ENCODE measurements around the gene CLDN4. TPM values are rescaled to one million over a fixed set of nuclear protein-coding genes. Genes with fewer than 3 reads are reported as not detected.
A peak's percentile ranks its signal among the peaks of the same experiment; 100 is the strongest.

CLDN4 gene
- total RNA-seq, 1 experiment from 2014 or later, result 32.0 TPM

- DNase-seq (ENCODE audit: low spot score) (no peak), ATAC-seq (no peak)
- CTCF ChIA-PET, result interaction anchor here (0.7 to 2.1 kb wide), 3 partner anchors 114 to 162 kb away, joined by 3 to 15 read pairs (median 5); no protein-coding TSS in a partner anchor
- Mint-ChIP-seq H3K36me3 (no peaks in the 10 kb centered on the region), H3K9me3 (no peaks in the 10 kb centered on the region), H3K4me3 (no peak overlapping the region), H3K4me1 (peaks cover 7% of the 10 kb centered on the region), H3K27ac (no peak overlapping the region), H3K27me3 (ENCODE audit: low read depth) (no peaks in the 10 kb centered on the region)
- POLR2A ChIA-PET, result interaction anchor here (0.6 kb wide), 1 partner anchor 537 kb away, joined by 3 read pairs; no protein-coding TSS in a partner anchor
- TF ChIP-seq OVOL2 (CRISPR knock-in tag; IDR thresholded peaks at IDR 0.05; ENCODE audit: borderline replicate concordance), result no peak
- no peak for TF ChIP-seq E2F1 (CRISPR knock-in tag; IDR thresholded peaks at IDR 0.05)
- no peak for TF ChIP-seq HMGA2 (CRISPR knock-in tag; IDR thresholded peaks at IDR 0.05)
- TF ChIP-seq, protein P1, sequence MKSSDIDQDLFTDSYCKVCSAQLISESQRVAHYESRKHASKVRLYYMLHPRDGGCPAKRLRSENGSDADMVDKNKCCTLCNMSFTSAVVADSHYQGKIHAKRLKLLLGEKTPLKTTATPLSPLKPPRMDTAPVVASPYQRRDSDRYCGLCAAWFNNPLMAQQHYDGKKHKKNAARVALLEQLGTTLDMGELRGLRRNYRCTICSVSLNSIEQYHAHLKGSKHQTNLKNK (CRISPR knock-in tag; IDR thresholded peaks at IDR 0.05), result no peak
These were observed 34.4 kb downstream of the CLDN4 start for GRCh38 chr7:73864981-73865711.

- ChIA-PET CTCF (interaction anchor here (2.1 kb wide), 1 partner anchor 161 kb away, joined by 15 read pairs; no protein-coding TSS in a partner anchor), POLR2A (interaction anchor here (0.6 kb wide), 1 partner anchor 536 kb away, joined by 3 read pairs; no protein-coding TSS in a partner anchor)
- Mint-ChIP-seq H3K27ac (no peak overlapping the region), H3K27me3 (ENCODE audit: low read depth) (no peaks in the 10 kb centered on the region), H3K9me3 (no peaks in the 10 kb centered on the region), H3K4me1 (peaks cover 10% of the 10 kb centered on the region), H3K4me3 (no peak overlapping the region), H3K36me3 (no peaks in the 10 kb centered on the region)
- DNase-seq (ENCODE audit: low spot score), result peak; percentile 51
- TF ChIP-seq HMGA2 (CRISPR knock-in tag; IDR thresholded peaks at IDR 0.05), result no peak
- TF ChIP-seq, protein P2, sequence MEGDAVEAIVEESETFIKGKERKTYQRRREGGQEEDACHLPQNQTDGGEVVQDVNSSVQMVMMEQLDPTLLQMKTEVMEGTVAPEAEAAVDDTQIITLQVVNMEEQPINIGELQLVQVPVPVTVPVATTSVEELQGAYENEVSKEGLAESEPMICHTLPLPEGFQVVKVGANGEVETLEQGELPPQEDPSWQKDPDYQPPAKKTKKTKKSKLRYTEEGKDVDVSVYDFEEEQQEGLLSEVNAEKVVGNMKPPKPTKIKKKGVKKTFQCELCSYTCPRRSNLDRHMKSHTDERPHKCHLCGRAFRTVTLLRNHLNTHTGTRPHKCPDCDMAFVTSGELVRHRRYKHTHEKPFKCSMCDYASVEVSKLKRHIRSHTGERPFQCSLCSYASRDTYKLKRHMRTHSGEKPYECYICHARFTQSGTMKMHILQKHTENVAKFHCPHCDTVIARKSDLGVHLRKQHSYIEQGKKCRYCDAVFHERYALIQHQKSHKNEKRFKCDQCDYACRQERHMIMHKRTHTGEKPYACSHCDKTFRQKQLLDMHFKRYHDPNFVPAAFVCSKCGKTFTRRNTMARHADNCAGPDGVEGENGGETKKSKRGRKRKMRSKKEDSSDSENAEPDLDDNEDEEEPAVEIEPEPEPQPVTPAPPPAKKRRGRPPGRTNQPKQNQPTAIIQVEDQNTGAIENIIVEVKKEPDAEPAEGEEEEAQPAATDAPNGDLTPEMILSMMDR (IDR thresholded peaks at IDR 0.05), result peak; percentile 41
- peak; percentile 55 for ATAC-seq
These were observed 35.1 kb downstream of the CLDN4 start for GRCh38 chr7:73865738-73866445.

GRCh38 chr7:73866446-73866767 lies 35.6 kb downstream of the CLDN4 start:
- Mint-ChIP-seq H3K27ac (no peak overlapping the region), H3K36me3 (no peaks in the 10 kb centered on the region), H3K4me1 (peaks cover 14% of the 10 kb centered on the region), H3K4me3 (no peak overlapping the region), H3K27me3 (ENCODE audit: low read depth) (no peaks in the 10 kb centered on the region), H3K9me3 (no peaks in the 10 kb centered on the region)
- TF ChIP-seq NFYB (CRISPR knock-in tag; conservative IDR thresholded peaks at IDR 0.05; ENCODE audit: low read depth) (no peak), IRF2 (CRISPR knock-in tag; IDR thresholded peaks at IDR 0.05; ENCODE audit: borderline replicate concordance, low read depth) (no peak), JUN (CRISPR knock-in tag; IDR thresholded peaks at IDR 0.05) (no peak), NR3C1 (CRISPR knock-in tag; conservative IDR thresholded peaks at IDR 0.05; ENCODE audit: low read depth) (no peak), MXD4 (CRISPR knock-in tag; IDR thresholded peaks at IDR 0.05; ENCODE audit: borderline replicate concordance) (no peak), MYBL2 (CRISPR knock-in tag; IDR thresholded peaks at IDR 0.05) (no peak), ZNF416 (CRISPR knock-in tag; IDR thresholded peaks at IDR 0.05) (no peak), ZBTB21 (CRISPR knock-in tag; IDR thresholded peaks at IDR 0.05; ENCODE audit: borderline replicate concordance) (no peak), SOX15 (CRISPR knock-in tag; IDR thresholded peaks at IDR 0.05) (no peak), OVOL2 (CRISPR knock-in tag; IDR thresholded peaks at IDR 0.05; ENCODE audit: borderline replicate concordance) (no peak)
- TF ChIP-seq, protein P3, sequence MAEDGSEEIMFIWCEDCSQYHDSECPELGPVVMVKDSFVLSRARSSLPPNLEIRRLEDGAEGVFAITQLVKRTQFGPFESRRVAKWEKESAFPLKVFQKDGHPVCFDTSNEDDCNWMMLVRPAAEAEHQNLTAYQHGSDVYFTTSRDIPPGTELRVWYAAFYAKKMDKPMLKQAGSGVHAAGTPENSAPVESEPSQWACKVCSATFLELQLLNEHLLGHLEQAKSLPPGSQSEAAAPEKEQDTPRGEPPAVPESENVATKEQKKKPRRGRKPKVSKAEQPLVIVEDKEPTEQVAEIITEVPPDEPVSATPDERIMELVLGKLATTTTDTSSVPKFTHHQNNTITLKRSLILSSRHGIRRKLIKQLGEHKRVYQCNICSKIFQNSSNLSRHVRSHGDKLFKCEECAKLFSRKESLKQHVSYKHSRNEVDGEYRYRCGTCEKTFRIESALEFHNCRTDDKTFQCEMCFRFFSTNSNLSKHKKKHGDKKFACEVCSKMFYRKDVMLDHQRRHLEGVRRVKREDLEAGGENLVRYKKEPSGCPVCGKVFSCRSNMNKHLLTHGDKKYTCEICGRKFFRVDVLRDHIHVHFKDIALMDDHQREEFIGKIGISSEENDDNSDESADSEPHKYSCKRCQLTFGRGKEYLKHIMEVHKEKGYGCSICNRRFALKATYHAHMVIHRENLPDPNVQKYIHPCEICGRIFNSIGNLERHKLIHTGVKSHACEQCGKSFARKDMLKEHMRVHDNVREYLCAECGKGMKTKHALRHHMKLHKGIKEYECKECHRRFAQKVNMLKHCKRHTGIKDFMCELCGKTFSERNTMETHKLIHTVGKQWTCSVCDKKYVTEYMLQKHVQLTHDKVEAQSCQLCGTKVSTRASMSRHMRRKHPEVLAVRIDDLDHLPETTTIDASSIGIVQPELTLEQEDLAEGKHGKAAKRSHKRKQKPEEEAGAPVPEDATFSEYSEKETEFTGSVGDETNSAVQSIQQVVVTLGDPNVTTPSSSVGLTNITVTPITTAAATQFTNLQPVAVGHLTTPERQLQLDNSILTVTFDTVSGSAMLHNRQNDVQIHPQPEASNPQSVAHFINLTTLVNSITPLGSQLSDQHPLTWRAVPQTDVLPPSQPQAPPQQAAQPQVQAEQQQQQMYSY (CRISPR knock-in tag; IDR thresholded peaks at IDR 0.05), result no peak
- DNase-seq (ENCODE audit: low spot score) (no peak), ATAC-seq (no peak)
- POLR2A ChIA-PET, result no interaction called here
- CTCF ChIA-PET, result no interaction called here
